Measurements from ENCODE around the gene FLNB.
"Not testable (repeated sequence)": the region's sequence is repeated elsewhere in the genome, so short reads cannot be mapped to it uniquely, and the experiment has no call there.

The FLNB gene

DNA sequence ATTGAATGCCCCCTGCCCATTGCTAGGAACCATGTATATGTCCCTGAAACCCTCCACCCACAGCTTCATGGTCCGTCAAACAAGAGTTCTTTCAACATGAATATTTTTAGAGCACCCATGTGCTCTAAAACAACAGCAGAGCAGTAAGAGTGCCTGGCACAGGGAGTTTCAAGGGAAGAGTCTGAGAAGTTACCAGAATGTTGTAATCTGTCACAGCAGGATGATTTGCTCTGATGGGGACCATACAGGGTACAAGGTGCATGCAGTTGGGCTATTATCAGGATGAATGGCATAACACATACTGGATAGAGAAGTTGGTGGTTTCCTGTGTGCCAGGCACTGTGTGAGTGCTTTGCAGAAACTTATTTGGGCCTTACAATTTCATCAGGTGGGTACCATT lies 27.8 kb upstream of the FLNB start:
- no peak for DNase-seq (ENCODE audit: low read depth)

DNA sequence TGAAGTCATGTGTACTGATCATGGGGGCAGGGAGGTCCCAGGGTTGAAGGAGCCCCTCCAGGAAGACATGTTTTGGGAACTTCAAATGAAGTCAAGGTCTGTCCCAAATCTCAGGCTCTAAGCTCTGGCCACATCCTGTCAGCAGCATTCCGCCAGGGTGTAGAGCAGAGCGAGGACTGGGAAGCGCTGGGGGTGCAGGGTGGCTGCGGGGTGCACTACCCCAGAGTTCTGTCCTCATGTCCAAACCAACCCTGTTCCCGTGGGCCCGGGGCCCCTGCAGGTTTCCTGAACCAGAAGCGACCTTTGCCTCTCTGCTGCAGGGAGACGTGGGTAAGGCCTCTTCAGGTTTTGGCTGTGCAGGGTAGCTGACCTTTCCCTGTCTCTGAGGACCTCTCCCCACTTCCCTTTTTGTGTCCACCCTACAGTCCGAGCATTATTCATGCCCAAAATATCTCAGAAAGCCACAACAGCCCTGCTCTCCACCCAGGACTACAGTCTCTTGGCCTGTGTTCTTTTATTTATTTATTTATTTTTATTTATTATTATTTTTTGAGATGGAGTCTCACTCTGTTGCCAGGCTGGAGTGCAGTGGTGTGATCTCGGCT lies 26.6 kb upstream of the FLNB start:
- no peak for DNase-seq (ENCODE audit: low read depth)

DNA sequence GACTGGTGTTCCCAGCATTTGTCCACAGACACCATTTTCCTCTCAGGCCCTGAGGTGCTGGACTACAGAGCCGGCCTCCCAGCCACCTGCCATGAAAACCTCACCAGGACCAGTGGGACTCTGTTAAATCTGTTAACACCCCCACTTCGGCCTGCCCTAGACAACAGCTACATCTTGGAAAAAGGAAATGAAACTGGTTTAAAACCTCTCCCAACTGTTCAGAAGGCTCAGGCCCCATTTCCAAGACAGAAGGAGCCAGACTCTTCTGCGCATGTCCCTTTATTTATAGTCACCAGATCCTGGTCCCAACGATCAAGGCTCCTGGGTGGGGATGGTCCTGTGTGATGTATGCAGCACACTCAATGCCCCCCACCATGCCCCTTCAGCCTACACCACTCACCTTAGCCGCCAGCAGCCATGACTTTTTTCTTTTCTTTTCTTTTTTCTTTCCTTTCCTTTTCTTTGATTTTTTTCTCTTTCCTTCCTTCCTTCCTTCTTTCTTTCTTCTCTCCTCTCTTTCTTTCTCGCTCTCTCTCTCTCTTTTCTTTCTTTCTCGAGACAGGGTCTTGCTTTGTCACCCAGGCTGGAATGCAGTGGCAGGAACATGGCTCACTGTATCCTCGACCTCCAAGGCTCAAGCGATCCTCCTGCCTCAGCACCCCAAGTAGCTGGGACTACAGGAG lies 25.5 kb upstream of the FLNB start:
- DNase-seq (ENCODE audit: low read depth) = no peak

DNA sequence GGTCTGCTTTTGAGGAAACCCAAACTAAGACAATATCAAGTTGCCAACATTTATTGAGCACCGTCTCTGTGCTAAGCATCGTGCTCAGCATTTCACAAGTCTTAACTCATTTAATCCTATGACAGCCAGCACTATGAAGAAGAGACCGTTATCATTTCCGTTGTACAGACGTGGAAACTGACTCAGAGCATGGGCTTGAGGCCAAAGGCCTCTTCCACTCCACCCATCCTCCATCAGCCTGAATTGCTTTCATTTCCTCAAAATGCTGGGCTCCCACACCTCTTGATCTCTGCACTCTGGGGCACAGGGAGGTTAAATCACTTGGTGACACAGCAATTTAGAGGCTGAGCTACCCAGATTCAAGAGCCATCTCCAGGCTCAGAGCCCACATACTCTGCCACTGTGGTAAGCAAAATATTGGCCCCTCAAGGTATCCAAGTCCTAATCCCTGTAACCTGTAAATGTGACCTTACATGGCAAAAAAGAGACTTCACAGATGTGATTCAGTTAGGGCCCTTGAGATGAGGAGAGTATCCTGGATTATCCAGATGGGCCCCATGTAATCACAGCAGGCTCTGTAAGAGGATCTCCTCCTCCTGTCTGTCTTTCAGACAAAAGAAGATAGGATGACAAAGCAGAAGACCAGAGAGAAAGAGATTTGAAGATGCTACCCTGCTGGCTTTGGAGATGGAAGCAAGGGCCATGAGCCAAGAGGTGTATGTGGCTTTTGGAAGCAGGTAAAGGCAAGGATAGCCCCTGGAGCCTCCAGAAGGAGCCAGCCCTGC lies 24.3 kb upstream of the FLNB start:
- peak; percentile 90 for DNase-seq (ENCODE audit: low read depth)

DNA sequence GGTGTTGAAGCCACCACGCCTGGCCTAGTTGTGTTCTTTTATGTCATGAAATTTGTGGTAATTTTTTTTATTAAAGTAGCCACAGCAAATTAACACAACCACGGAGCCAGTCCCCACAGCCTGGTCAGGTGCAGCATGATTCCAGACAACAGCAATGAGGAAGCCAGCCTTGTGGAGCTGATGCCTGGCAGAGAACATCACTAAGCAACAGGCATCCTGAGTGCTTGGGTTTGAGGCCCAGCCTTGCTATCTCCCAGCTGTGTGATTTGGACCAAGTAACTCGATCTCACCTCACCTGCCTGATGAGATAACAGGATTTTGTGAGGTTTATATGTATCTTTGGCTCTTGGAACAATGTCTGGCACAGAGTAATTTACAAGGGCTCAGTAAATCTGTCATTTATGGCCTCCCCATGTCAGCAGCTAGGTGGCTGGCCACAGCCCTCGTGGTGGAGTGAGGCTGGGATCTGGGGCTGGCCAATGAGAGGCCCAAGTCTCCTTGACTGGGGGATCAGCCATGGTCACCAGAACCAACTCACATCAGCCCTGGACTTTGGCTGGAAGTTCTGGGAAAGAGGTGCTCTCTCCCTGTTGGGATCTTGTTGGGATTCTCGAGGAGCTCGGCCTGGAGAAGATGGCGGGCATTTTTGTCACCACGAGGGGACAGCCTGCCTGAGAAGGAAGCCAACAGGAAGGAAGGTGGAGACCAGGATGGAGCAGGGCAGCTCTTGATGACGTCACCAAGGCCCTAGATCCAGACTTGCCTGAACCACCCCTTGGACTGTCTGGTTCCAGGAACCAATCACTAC lies 22.8 kb upstream of the FLNB start:
- DNase-seq (ENCODE audit: low read depth) = no peak

DNA sequence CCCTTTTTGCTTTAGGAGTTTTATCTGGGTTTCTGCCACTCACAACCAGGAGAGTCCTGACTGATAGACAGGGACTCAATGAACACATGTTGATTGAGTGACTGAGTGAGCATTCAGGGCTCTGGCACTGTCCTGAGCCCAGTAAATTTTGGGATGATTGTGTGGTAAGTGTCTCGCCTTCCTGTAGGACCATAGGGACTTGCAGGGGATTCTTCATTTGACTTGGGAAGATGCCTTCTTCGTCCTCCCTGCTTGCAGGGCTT lies 22.3 kb upstream of the FLNB start:
- DNase-seq (ENCODE audit: low read depth) = no peak

DNA sequence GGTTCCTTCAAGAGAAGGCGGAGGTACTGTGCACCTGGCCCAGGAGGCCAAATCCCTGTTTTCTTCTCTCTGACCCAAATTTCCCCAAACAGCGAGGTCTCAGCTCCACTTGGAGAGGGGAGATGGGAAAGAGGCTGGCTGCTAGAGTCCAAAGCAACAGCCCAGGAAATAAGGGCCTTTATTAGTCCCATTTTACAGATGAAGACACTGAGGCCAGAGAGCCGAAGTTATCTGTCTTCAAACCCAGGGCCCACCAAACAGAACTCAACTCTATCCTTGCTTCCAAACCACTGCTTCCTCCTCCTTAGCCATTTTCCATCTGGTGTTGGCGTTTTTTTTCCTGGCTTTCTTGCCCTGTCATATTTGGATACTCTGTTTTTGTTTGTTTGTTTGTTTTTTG lies 22.0 kb upstream of the FLNB start:
- DNase-seq (ENCODE audit: low read depth) = no peak

DNA sequence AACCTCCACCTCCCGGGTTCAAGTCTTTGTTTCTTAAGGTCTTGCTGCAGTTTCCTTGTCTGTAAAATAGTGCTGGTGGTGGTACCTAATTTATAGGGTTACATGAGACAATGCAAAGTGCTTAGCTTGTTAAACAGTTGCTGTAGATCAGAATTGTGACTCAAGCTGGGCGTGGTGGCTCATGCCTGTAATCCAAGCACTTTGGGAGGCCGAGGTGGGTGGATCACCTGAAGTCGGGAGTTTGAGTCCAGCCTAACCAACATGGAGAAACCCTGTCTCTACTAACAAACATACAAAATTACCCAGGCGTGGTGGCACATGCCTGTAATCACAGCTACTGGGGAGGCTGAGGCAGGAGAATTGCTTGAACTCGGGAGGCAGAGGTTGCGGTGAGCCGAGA lies 19.0 kb upstream of the FLNB start:
- DNase-seq (ENCODE audit: low read depth) = not testable (repeated sequence)

DNA sequence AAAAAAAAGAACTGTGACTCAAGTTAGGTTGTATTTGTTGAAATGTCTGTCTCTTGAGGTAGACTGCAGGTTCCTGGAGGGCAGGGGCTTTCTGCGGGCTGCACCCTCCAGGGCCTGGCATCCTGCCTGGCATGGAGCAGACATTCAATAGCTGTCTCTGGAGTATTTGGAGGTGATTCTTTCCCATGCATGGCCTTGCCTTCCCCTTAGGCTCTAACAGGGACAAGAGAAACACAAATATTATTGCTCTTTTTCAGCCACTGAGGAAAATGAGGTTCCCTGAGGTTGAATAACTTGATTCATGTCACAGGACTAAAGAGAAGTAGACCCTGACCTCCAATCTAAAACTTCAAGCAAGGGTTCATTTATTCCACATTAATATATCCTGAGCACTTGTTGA lies 18.6 kb upstream of the FLNB start:
- no peak for DNase-seq (ENCODE audit: low read depth)

DNA sequence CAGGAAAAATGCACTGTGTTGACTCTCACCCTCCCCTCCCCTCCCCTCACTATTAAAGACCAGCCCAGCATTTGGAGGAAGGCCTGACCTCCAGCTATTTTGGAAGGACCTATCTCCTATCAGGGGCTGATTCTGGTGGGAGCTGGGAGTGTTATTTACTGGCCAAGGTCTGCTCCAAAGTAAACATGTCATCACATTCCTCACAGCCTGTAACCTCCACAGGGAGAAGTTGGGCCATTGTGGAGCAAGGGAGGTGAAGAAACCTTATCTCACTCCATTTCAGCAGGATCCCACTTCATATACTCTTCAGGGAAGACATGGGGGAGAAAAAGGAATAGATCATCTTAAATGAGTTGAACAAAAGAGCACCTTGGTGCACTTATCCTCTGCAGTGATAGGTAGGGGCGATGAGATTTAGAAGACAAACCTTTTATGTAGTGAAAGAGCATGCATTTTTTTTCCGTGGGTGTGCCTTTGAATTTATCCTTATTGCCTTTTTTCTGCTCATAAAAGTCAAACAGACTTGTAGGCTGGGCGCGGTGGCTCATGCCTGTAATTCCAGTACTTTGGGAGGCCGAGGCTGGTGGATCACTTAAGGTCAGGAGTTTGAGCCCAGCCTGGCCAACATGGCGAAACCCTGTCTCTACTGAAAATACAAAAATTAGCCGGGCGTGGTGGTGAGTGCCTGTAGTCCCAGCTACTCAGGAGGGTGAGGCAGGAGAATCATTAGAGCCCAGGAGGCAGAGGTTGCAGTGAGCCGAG lies 15.6 kb upstream of the FLNB start:
- no peak for DNase-seq (ENCODE audit: low read depth)

DNA sequence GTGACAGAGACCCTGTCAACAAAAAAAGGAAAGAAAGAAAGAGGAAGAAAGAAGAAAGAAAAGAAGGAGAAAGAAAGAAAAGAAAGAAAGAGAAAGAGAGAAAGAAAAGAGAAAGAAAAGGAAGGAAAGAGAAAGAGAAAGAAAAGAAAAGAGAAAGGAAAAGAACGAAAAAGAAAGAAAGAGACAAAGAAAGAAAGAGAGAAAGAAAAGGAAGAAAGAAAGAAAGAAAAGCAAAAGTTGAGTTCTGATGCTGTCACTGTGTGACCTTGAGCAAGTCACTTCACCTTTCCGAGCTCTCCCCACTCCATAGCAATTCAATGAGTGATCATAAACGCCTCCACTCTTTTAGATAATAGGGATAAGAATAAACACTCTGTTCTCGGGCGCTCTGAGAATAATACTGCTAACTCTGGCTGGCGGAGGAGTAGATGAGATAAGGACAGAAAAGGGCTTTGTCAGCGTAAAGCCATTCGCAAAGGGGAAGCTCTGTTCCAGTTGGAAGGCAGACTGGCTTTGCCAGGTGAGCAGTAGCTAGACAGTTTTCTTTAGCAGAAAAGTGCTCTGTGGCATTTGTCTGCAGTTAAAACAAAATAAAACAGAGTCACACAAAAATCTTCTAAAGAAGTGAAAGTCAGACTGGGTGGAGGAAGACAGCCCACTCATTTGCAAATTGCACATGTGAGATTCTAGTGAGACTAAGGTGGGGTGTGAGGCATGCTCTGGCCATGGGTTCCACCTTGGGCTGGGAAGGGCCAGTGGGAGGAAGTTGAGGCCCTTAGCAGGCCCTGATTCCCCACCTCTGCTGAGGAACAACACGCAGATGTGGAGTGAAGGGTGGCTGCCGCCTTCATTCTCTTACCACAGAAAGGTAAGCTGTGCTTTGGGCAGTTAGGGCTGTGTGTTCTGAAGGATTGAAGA lies 9.6 kb upstream of the FLNB start:
- no peak for DNase-seq (ENCODE audit: low read depth)

DNA sequence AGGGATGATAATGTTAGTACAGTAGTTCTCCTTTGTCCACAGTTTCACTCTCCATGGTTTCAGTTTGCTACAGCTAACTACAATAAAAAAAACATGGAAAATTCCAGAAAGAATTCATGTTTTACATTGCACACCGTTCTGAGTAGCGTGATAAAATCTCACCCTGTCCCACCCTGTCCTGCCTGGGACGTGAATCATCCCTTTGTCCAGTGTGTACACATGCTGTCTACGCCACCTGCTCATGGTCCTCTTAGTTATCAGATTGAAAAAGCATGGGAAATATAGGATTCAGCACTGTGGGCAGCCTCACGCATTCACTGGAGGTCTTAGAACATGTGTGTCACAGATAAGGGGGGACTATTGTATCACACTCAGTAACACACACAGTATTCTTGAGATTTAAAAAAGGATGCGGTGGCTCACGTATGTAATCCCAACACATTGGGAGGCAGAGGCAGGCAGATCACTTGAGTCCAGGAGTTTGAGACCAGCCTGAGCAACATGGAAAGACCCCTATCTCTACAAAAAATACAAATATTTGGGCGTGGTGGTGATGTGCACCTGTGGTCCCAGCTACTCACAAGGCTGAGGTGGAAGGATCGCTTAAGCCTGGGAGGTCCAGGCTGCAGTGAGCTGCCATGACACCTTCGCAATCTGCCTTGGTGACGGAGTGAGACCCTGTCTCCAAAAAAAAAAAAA lies 8.7 kb upstream of the FLNB start:
- DNase-seq (ENCODE audit: low read depth) = no peak

DNA sequence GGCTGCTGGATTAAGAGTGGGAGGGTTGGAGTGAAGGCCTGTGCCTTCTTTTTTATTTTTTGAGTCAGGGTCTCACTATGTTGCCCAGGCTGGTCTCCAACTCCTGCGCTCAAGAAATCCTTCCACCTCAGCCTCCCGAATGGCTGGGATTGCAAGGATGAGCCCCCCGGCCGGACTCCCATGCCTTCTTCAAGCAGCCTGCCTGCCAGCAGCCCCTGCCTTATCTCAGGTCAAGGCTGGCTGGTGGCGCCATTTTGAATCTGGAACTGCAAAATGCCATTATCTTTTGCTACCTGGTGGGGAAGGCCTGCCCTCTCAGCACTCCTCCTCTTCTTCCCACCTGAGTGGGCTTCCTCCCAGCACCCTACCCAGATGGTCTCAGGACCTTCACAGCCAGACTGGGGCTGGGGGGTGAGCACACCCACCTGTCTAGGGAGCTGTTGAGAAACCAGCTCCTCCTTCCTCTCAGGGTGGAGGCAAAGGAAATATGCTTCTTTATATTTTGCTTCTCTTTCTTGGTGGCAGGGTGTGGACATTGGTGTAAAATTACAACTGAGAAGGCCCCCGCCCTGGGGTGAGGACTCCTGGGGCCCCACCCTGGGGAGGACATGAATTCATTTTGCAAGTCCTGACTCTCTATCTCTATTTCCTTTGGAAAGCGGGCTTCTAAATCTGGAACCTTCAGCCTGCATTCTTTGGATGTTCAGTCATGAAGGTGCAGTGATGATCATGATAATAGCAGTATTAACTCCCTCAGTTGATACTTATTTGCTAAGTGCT lies 7.7 kb upstream of the FLNB start:
- DNase-seq (ENCODE audit: low read depth) = no peak

DNA sequence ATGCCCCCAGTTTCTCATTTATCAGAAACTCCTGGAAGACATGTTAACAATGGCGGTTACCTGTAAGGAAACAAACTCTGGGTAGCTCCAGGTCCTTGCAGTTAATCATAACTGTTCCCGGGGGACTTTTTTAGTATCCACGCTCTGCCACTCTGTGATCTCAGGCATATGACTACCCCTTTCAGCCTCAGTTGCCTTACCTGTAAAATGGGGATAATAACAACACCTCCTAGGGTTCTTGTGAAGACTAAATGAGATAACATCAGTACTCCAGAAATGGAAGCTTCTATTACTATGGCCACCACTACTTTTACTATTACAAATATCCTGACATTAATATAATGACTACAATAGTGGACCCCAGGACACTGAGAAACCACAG lies 7.1 kb upstream of the FLNB start:
- no peak for DNase-seq (ENCODE audit: low read depth)

DNA sequence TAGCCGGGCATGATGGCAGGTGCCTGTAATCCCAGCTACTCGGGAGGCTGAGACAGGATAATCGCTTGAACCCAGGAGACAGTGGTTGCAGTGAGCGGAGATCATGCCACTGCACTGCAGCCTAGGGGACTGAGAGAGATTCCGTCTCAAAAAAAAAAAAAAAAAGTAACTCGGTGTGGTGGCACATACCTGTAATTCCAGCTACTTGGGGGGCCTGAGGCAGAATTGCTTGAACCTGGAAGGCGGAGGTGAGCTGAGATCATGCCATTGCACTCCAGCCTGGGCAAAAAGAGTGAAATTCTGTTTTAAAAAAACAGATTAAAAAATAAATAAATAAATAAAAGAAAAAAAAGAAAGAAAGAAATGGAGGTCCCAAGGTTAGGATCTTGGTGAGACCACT lies 6.2 kb upstream of the FLNB start:
- DNase-seq (ENCODE audit: low read depth) = no peak

DNA sequence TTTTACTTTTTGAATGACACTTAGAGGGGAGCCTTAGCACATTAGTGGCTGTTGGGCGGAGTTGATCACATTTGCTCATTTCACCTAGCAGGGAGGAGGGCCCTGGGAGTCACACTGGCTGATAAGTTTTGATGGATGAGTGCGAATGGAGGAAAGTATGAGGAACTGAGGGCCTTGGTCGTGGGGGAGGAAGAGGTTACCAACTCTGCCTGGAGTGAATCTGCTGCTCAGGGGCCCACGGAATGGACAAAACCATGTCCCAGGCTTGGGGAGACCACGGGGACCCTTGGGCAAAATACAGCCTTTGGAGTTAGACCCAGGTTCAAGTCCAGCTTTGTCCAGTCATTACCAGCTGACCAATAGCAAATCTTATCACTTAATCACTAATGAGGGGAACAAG lies 5.1 kb upstream of the FLNB start:
- DNase-seq (ENCODE audit: low read depth) = no peak

DNA sequence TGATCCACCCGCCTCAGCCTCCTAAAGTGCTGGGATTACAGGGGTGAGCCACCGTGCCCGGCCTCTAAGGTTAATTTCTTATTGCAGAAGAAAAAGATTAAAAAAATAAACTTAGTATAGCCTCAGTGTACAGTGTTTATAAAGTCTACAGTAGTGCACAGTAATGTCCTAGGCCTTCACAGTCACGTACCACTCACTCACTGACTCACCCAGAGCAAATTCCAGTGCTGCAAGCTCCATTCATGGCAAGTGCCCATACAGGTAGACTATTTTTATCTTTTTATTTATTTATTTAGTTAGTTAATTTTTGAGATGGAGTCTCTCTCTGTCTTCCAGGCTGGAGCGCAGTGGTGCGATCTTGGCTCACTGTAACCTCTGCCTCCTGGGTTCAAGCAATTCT lies 3.2 kb upstream of the FLNB start:
- no peak for DNase-seq (ENCODE audit: low read depth)

DNA sequence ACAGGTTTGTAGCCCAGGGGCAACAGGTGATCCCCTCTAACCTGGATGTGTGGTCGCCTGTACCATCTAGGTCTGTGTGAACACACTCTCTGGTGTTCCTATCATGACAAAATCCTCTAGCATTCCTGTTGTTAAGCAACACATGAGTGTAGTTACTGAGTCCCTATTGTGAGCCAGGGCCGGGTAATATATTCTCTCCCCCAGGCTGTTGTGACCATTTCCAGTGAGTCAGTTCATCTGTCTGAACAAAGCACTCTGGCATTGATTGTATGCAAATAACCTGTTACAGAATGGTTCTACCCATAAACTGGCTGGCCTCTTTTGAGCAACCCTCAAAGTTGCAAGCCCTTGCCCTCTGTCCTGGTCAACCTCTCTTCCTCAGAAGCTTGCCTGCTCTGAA lies 2.6 kb upstream of the FLNB start:
- DNase-seq (ENCODE audit: low read depth) = peak; percentile 69

DNA sequence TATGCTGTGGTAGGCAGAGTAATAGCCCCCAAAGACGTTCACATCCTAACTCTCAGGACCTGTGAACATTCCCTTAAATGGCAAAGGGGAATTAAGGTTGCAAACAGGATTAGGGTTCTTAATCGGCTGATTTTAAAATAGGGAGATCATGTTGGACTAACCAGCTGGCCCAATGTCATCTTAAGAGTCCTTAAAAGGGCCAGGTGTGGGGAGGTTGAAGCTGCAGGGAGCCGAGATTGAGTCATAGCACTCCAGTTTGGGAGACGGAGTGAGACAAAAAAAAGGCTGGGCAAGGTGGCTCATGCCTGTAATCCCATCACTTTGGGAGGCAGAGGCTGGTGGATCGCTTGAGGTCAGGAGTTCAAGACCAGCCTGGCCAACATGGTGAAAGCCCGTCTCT lies 1.6 kb upstream of the FLNB start:
- DNase-seq (ENCODE audit: low read depth) = no peak
